SW480 (cell line): Measurements from ENCODE around the gene HMGCS2.
"Not testable (repeated sequence)": the region's sequence is repeated elsewhere in the genome, so short reads cannot be mapped to it uniquely, and the experiment has no call there.

Source experiments
- DNase-seq: peaks from one replicate; pipeline ENCODE4 v3.0.0-alpha.2; 2016; ENCODE audit warnings: low spot score

Gene HMGCS2

DNA sequence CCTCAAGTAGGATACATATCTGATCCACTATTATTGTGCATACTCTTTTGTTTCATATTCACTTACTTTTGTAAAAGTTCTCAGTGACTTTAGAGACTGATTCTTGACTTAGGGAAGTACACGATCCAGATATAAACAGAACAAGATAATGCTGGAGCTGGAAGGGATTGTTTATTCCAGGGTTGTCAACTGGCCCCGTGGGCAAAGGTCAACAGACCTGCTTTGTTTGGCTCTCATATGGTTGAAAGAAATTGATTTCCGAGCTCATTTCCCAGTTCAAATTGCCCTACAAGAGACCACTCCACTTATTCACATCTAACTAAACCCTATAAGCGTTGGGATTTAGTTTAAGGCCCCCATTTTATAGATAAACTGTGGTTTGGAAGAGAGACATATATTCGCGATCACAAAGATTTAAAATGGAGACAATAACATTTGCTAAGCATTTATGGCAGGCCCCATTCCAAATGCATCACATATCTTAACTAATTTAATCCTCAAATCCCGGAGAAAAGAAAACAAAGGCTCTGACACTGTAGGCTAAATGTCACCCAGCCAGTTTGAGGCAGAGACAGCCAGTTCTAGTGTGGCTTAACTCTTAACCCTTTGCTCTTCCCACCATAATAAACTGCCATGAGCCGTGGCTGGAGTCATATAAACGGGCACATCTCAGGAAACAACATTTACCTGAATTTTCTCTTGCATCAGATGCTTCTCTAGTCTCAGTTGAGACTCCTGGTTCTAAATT lies 21.9 kb upstream of the HMGCS2 start:
- DNase-seq: no peak

- peak; percentile 50 for DNase-seq
Measured at GRCh38 chr1:119787776-119788175, 19.1 kb upstream of the HMGCS2 start.

GRCh38 chr1:119786473-119787050 lies 17.9 kb upstream of the HMGCS2 start:
- DNase-seq: not testable (repeated sequence)

DNA sequence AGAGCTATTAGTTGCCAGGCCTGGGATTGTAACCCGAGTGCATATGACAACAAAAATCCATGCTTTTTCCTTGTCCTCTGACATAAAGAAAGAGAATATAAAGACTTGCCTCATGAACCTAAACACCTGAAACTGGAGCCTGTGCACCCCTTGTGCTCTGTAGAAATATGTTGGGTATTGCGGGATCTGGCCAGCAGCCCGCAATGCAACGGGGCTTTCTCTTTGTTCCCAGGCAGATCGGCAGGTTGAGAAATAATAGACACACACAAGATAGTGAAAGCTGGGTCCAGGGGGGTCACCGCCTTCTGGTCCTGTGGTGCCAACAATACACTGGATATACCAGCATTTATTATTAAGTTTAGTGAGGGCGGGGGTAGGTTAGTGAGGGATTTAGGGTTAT lies 17.3 kb upstream of the HMGCS2 start:
- not testable (repeated sequence) for DNase-seq

DNA sequence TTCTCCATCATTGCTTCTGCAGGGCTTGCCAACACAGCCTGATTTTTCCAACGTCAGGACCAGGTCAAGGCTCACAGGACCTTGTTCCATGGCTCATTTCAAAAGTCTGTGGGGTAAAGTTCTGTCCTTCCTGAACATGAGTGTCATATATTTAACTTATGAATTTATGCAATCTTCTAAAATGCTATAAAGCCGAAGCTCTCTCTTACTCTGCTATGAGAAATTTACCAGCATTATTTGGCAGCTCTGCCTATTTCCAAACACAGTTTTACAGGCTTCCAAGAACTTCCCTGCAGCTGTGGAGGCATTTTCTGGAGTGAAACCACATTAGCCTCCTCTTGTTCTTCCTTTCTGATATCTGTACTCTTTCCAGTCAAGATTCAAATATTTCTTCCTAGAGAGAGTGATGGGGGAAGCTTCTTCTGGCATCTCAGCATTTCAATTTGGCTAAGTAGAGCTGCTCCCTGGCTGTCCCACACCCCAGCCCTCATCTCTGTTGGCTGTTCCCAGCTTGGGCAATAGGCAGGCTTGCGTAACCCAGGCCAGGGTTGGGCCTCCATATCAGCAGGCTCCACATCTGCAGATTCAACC lies 15.6 kb upstream of the HMGCS2 start:
- no peak for DNase-seq

DNA sequence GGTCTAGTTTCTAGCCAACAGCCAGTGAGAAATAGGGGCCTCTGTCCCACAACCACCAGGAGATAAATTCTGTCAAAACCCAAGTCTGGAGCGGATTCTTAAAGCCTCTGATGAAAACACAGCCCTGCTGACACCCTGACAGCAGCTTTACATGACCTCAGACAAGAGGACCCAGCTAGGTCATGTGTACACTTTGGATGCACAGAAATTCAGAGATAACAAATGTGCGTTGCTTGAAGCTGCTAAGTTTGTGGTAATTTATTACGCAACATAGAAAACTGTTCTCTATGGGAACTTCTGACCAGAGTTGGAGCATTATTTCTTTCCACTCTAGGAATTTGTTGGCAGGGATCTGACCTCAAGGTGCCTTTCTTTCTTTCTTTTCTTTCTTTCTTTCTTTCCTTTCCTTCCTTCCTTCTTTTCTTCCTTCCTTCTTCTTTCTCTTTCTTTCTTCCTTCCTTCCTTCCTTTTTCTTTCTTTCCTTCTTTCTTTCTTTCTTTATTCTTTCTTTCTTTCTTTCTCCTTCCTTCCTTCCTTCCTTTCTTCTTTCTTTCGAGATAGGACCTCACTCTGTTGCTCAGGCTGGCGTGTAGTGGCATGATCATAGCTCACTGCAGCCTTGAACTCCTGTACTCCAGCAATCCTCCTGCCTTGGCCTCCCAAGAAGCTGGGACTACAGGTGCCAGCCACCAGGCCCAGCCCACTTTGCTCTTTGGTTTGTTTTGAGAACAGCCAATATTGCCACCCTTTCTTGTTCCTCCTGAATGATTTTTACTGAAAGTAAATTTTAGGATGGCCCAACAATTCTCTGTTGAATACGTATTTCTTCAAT lies 14.9 kb upstream of the HMGCS2 start:
- no peak for DNase-seq

- DNase-seq: peak; percentile 61
Measured at GRCh38 chr1:119782631-119783325, 14.1 kb upstream of the HMGCS2 start.

DNA sequence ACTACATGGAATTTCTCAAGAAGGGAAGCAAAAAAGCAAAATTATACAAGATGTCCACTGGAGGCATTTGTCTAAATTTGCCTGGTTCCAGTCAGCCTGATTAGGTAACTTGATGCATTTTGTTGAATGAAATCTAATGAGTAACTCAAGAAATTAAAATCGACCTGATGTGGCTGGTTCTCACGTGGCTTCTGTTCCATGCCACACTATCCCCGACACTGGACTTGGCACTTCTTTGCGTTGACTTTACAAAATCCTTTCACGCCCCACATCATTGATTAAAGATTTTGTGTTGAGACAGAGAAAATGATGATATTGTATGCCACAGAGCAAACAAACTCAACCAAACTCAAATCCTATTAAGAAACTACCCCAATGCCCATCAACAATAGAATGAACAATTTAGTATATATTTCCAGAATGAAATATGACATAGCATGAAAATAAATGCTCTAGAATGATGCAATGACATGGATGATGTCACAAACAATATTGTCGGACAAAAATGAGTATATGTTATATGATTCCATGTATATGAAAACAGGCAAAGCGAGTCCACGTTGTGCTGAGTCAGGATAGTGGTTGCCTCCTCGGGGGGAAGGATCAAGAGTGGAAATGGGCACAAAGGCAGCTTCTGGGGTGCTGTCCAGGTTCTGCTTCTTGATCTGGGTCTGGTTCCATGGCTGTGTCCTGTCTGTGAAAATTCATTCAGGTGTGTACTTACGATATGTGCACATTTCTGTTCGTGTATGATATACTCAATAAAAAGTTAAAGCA lies 12.9 kb upstream of the HMGCS2 start:
- no peak for DNase-seq

- no peak for DNase-seq
Measured at GRCh38 chr1:119779869-119780356, 11.2 kb upstream of the HMGCS2 start.

DNA sequence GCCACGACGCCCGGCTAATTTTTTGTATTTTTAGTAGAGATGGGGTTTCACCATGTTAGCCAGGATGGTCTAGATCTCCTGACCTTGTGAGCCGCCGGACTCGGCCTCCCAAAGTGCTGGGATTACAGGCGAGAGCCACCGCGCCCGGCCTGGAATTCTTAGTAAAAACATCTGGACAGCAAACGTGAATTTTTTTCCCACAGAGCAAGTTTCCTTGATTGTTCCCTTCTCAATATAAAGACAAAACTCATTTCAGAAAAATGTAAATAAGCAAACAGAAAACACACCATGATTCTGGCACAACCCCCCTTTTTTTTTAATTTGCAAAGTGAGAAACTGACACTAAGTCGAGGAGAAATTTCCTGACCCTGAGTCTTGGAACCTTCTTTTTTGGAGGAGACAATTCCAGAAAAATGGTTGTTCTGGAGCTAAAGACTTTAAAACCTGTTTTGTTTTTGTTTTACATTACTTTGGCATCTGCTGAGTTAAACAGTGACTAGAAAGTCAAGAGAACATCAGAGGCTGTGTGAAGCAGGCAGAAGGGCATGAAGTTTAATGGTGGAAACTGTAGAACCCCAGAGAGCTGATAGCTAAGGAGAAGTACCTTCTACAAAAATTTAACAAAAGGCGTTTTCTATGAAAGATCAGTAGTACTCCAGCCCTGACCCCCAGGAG lies 10.3 kb upstream of the HMGCS2 start:
- no peak for DNase-seq

DNA sequence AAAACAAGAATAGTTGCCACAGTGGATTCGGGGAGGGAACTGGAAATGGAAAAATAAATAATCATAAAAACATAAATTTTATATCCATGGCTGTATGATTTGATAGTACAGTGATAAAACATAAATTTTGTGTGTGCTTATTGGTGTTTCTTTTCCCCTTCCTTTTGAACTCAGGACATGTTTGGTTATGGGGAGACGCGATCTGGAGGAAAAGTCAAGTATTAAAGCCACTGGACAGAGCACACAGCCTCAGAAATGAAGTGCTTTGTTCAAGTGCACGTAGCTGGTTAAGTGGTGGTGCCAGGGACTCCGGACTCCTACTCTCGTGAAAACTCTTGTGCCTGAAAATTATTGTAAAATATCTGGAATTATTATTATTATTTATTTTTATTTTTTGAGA lies 9.7 kb upstream of the HMGCS2 start:
- no peak for DNase-seq

- no peak for DNase-seq
Measured at GRCh38 chr1:119774746-119775490, 6.2 kb upstream of the HMGCS2 start.

DNA sequence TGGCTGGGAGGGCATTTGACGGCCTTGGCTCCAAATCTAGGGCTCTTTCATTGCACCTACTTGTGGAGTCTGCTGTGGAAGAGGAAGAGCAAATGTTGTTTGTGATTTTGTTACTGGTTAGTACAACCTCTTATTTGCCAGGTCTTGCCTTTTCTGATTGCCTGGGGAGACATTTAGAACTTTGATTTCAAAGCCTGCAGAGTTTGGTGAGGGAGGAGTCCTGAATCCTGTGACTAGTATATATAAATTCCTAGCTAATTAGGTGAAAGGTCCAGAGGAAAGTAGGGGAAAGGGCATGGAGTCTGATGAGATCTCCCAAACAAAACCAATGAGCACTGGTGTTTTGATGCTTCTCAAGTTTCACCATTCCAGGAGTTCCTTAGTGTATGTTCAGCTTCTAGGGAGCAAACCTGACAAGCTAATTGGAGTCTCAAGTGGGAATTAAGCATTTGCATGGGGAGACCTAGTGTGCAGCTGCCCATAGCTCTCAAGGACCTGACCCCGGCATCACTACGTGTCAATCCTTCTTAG lies 5.1 kb upstream of the HMGCS2 start:
- DNase-seq: peak; percentile 21

DNA sequence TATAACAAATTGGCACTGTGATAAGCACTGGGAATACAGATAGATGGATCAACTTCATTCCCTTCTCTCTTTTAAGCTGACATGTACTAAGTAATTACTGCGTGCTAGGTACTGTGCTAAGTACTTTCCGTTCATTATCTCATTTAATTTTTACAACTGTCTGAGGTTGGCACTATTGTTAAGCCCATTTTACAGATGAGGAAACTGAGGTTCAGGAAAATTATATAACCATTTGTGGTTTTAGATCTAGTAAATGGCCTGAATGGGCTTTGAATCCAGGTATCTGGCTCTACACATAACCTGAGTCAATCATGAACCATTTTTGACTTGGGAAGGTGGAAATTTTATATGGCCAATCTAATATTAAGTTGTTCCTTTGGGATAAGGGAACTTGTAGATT lies 3.6 kb upstream of the HMGCS2 start:
- no peak for DNase-seq

DNA sequence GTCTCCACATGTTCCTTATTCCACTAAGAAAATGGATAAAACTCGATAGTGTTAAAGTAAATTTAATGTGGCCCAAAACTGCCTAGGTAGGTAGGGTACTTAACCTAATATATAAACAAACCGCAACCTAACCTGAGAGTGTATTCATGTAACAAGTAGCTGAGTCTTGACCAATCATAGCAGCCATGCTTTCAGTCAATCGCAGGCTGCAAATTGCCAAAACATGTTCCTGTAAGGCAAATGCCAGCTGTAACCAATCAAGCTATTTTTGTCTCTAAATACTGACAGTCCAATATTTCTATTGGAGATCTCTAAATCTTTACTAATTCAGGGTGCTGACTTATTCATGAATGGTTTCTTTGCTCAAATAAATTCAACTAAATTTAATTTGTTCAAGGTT lies 3.1 kb upstream of the HMGCS2 start:
- DNase-seq: no peak

- DNase-seq: no peak
Measured at GRCh38 chr1:119771016-119771415, 2.3 kb upstream of the HMGCS2 start.

- peak; percentile 31 for DNase-seq
Measured at GRCh38 chr1:119767486-119767885, 1.2 kb downstream of the HMGCS2 start.

DNA sequence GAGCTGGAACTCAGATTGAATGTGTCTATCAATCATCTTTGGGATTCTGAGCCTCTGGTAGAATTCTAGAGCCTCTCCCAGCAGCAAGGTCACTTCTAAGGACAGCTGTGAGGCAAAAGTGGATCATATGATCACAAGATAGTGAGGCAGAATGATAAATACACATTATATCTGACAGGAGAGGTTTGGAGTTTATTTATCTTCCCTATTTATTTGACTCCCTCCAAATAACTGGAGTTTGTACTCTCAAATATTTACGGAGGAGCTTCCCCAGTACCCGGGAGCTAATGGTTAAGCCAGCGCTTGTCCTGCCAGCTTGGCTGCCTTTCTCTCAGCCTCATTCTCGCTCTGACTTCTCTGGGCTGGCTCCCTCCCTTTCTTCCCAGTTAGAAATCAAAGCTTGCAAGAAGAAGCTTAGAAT lies 2.3 kb downstream of the HMGCS2 start:
- DNase-seq: no peak

DNA sequence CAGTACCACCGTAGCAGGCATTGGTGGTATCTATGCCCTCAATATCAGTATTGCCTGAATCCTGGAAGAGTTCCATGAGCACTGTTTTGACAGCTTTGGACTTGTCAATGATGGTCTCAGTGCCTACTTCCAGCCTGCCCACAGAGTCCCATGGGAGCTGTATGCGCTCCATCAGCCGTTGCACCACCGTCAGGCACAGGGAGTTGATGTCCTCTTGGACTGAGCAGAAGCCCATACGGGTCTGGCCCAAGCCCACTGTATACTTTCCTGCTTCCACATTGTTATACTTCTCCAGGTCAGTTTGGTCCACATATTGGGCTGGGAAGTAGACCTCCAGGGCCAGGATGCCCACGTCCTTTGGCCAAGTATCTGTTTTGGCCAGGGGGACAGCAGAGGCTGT lies 4.5 kb downstream of the HMGCS2 start:
- no peak for DNase-seq

DNA sequence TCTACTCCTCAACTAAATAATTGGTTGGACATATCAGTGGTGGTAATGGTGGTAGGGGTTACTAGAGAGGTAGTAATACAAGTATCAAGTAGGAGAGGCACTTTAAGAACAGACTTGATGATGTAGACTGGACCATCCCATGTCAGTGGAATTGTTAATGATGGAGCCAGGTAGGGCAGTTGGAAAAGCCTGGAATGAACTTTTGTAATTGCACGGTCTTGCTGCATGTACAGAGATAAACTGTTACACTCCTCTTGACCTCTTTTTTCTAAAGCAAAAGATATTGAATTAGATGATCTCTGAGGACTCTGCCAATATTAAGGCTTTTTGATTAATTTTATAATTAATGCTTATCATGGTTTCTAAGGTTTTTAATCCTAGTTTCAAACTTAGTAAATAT lies 5.8 kb downstream of the HMGCS2 start:
- no peak for DNase-seq
